Spleen (tissue), 7 donors: ENCODE results near the gene SLC9A3.

Experiments used
- CTCF ChIP-seq, 11 experiments: fragments of 200-600 bp in 7 of 11; fragments of 450-650 bp in 4 of 11; sonication (generic) in 4 of 11; IDR thresholded peaks in 8 of 11; conservative IDR thresholded peaks in 3 of 11; 1 replicate in 7 of 11; 2 replicates in 4 of 11; pipeline versions ENCODE4 v1.4.0 to v1.8.0; 2016 to 2021; ENCODE audit warnings: antibody characterized with exemption in 11 of 11, inconsistent platforms in 4 of 11, mild to moderate bottlenecking in 1 of 11
- POLR2A ChIP-seq, 3 donors: fragments of 450-650 bp; IDR thresholded peaks; one replicate each; pipeline ENCODE4 v1.5.1; 2017; ENCODE audit warnings: antibody characterized with exemption in 3 of 3, mild to moderate bottlenecking in 1 of 3
- POLR2AphosphoS5 ChIP-seq, 3 donors: sonication (generic); formaldehyde crosslinking; IDR thresholded peaks; one replicate each; pipeline ENCODE4 v1.5.1; 2017; ENCODE audit warnings: antibody characterized with exemption in 3 of 3
- donor health status: DM: no; HTN: no; CAD: no; lungs with moderate emphysema.
- donor health status: DM: no; HTN: no; CAD: no.
- donor health status: DM: no; HTN: no; CAD: no.

- TF ChIP-seq CTCF (IDR thresholded peaks at IDR 0.05 in 8 of 11, conservative IDR thresholded peaks at IDR 0.05 in 3 of 11) (no peak), POLR2A (IDR thresholded peaks at IDR 0.05) (no peak), POLR2AphosphoS5 (IDR thresholded peaks at IDR 0.05) (no peak)
These were observed 89.0 kb downstream of the SLC9A3 start for GRCh38 chr5:435156-435790.
